HepG2 (cell line): Measurements from ENCODE around the gene WNK4. TPM values are rescaled to one million over a fixed set of nuclear protein-coding genes. Genes with fewer than 3 reads are reported as not detected.

Experiments
- ARHGAP35 ChIP-seq: sonication (generic); formaldehyde crosslinking; IDR thresholded peaks from 2 replicates; pipeline ENCODE4 v1.9.0; 2022; ENCODE audit warnings: mild to moderate bottlenecking, inconsistent platforms, moderate library complexity, missing genetic modification reagents, borderline replicate concordance
- ASH2L ChIP-seq: fragments of 300-600, 200-600 bp; sonication (generic); IDR thresholded peaks from 2 replicates; pipeline ENCODE4 v1.7.0; 2017; ENCODE audit warnings: low read depth, mild to moderate bottlenecking, moderate library complexity, mixed read lengths, low read length; ENCODE audit not compliant: insufficient read length
- BRF2 ChIP-seq: sonication (generic); formaldehyde crosslinking; IDR thresholded peaks from 2 replicates; pipeline ENCODE4 v1.8.1; 2022; ENCODE audit warnings: mild to moderate bottlenecking, missing genetic modification reagents
- E2F5 ChIP-seq: sonication (generic); formaldehyde crosslinking; conservative IDR thresholded peaks from 2 replicates; pipeline ENCODE4 v1.4.0; 2020; ENCODE audit warnings: missing genetic modification reagents
- ELF3 ChIP-seq: IDR thresholded peaks from 2 replicates; pipeline ENCODE4 v1.6.1; 2016; ENCODE audit warnings: missing genetic modification reagents, missing compliant biosample characterization
- GLMP ChIP-seq: sonication (generic); formaldehyde crosslinking; IDR thresholded peaks from 2 replicates; pipeline ENCODE4 v1.9.0; 2021; ENCODE audit warnings: missing genetic modification reagents, mild to moderate bottlenecking, borderline replicate concordance
- IKZF5 ChIP-seq: IDR thresholded peaks from 2 replicates; pipeline ENCODE4 v1.6.1; 2018; ENCODE audit warnings: missing genetic modification reagents, mild to moderate bottlenecking, missing compliant biosample characterization
- IRX3 ChIP-seq: sonication (generic); formaldehyde crosslinking; IDR thresholded peaks from 2 replicates; pipeline ENCODE4 v1.8.1; 2023; ENCODE audit warnings: mild to moderate bottlenecking, low read depth, missing genetic modification reagents, borderline replicate concordance
- JUNB ChIP-seq: sonication (generic); formaldehyde crosslinking; IDR thresholded peaks from 2 replicates; pipeline ENCODE4 v1.8.0; 2022; ENCODE audit warnings: missing genetic modification reagents, mild to moderate bottlenecking, borderline replicate concordance
- MED1 ChIP-seq: sonication (generic); formaldehyde crosslinking; IDR thresholded peaks from 2 replicates; pipeline ENCODE4 v1.4.0; 2020; ENCODE audit warnings: missing genetic modification reagents
- NCOA2 ChIP-seq: sonication (generic); formaldehyde crosslinking; IDR thresholded peaks from 2 replicates; pipeline ENCODE4 v1.8.0; 2022; ENCODE audit warnings: inconsistent platforms
- POGK ChIP-seq: sonication (generic); formaldehyde crosslinking; conservative IDR thresholded peaks from 2 replicates; pipeline ENCODE4 v1.8.0; 2022; ENCODE audit warnings: mild to moderate bottlenecking, moderate library complexity, missing genetic modification reagents
- SOX13 ChIP-seq, 3 experiments: fragments of 450-650 bp in 1 of 3; sonication (generic) in 1 of 3; formaldehyde crosslinking in 1 of 3; IDR thresholded peaks in 2 of 3; conservative IDR thresholded peaks in 1 of 3; 2 replicates each; pipeline versions ENCODE4 v1.5.0 to v1.6.1; 2016 to 2020; ENCODE audit warnings: antibody characterized with exemption in 1 of 3, mild to moderate bottlenecking in 1 of 3, missing compliant biosample characterization in 1 of 3, missing genetic modification reagents in 1 of 3, moderate library complexity in 1 of 3
- TCF7 ChIP-seq: sonication (generic); IDR thresholded peaks from 2 replicates; pipeline ENCODE4 v1.6.1; 2016; ENCODE audit warnings: antibody characterized with exemption, low read depth
- TRIM24 ChIP-seq: sonication (generic); formaldehyde crosslinking; IDR thresholded peaks from 2 replicates; pipeline ENCODE4 v1.8.0; 2022; ENCODE audit warnings: mild to moderate bottlenecking, missing genetic modification reagents
- ZBTB39 ChIP-seq: sonication (generic); formaldehyde crosslinking; IDR thresholded peaks from 2 replicates; pipeline ENCODE4 v1.5.0; 2020; ENCODE audit warnings: missing genetic modification reagents
- ZFP36 ChIP-seq: fragments of 150-350 bp; IDR thresholded peaks from 2 replicates; pipeline ENCODE4 v1.6.1; 2018; ENCODE audit warnings: borderline replicate concordance, low read length, low read depth; ENCODE audit not compliant: partially characterized antibody
- ZNF264 ChIP-seq: sonication (generic); formaldehyde crosslinking; IDR thresholded peaks from 2 replicates; pipeline ENCODE4 v1.4.0; 2020; ENCODE audit warnings: missing genetic modification reagents
- ZNF556 ChIP-seq: sonication (generic); formaldehyde crosslinking; IDR thresholded peaks from 2 replicates; pipeline ENCODE4 v1.4.0; 2020; ENCODE audit warnings: mild to moderate bottlenecking, missing genetic modification reagents, borderline replicate concordance
- ZNF569 ChIP-seq: sonication (generic); formaldehyde crosslinking; IDR thresholded peaks from 2 replicates; pipeline ENCODE4 v1.5.0; 2020; ENCODE audit warnings: mild to moderate bottlenecking, missing genetic modification reagents, moderate library complexity, borderline replicate concordance
- polyA plus RNA-seq, 8 experiments: library from polyadenylated mRNA; depleted of rRNA in 3 of 8; stranded (reverse) in 7 of 8; unstranded in 1 of 8; fragments of >200 nt; fragmentation: Illumina TruSeq in 4 of 8; extraction: Trizol in 4 of 8; gene quantifications; 2 replicates each; pipeline versions ENCODE4 v1.2.1 to v1.2.3, GENCODE V29; 2011 to 2016; ENCODE audit warnings: low read depth in 4 of 8, missing spikeins in 1 of 8, mixed read lengths in 1 of 8; ENCODE audit not compliant: insufficient read depth in 1 of 8
- total RNA-seq, 5 experiments: library from RNA; depleted of rRNA; stranded (reverse); fragments of >200 nt; fragmentation: Illumina TruSeq; extraction: Trizol; gene quantifications; 2 replicates each; pipeline ENCODE4 v1.2.3, GENCODE V29; 2016; ENCODE audit warnings: low read depth in 1 of 5

The WNK4 gene
- total and polyA plus RNA-seq, 2 of the 13 experiments (the other 11 are each of a cell fraction or from before 2014, with no cell fraction given): 2.7 to 13.7 TPM

- TF ChIP-seq JUNB (no peak), ASH2L (no peak), ZNF569 (CRISPR knock-in tag) (no peak), ELF3 (CRISPR knock-in tag) (peak; percentile 5; the same call in 1 of the 2 replicates), BRF2 (CRISPR knock-in tag) (no peak; the same call in 1 of the 2 replicates), SOX13 (IDR thresholded peaks at IDR 0.05) (no peak), SOX13 (CRISPR knock-in tag; conservative IDR thresholded peaks at IDR 0.05 in 1 of 2, IDR thresholded peaks at IDR 0.05 in 1 of 2) (no peak), IRX3 (no peak), ZNF556 (CRISPR knock-in tag) (no peak), TRIM24 (no peak), ZNF264 (CRISPR knock-in tag) (peak; percentile 26; the same call in 1 of the 2 replicates), MED1 (CRISPR knock-in tag) (peak; percentile 19; the same call in 1 of the 2 replicates), ZFP36 (no peak), ZBTB39 (CRISPR knock-in tag) (peak; percentile 81; the same call in 1 of the 2 replicates), POGK (CRISPR knock-in tag) (no peak), ARHGAP35 (no peak), NCOA2 (CRISPR knock-in tag) (no peak), IKZF5 (peak; percentile 11), GLMP (CRISPR knock-in tag) (no peak), E2F5 (CRISPR knock-in tag) (no peak), TCF7 (no peak)
These were observed 36.1 kb upstream of the WNK4 start (continued) for GRCh38 chr17:42744283-42744805.
